HepG2 (cell line): ENCODE results near the gene UGT2B28. TPM values are rescaled to one million over a fixed set of nuclear protein-coding genes. Genes with fewer than 3 reads are reported as not detected.
"Not testable (repeated sequence)": the region's sequence is repeated elsewhere in the genome, so short reads cannot be mapped to it uniquely, and the experiment has no call there.

ENCODE experiments used
- ATAC-seq: fragments of 200-7000 bp; cut with Tn5 transposase; 3 replicates; pipeline ENCODE4 v1.9.1; 2020; ENCODE audit warnings: mild to moderate bottlenecking, moderate library complexity
- BruUV-seq: library from RNA; stranded (reverse); fragments of 400-500 nt; replicated peaks from 2 replicates; lab custom pipeline; 2021; lab: Mats Ljungman, UMichigan
- CTCF ChIA-PET: fragments of 300-600 bp; formaldehyde crosslinking; extraction: SDS; loops from one replicate; lab custom pipeline; 2021; ENCODE audit warnings: low total read pairs, inconsistent platforms, low intra/inter-chr PET ratio; lab: Yijun Ruan, JAX
- POLR2A ChIA-PET: fragments of 350-600 bp; sonication (Branson Sonifier 250); formaldehyde crosslinking; loops from one replicate; lab custom pipeline; 2020; ENCODE audit warnings: antibody characterized with exemption, inconsistent platforms; lab: Yijun Ruan, JAX
- DNase-seq: peaks from one replicate; pipeline ENCODE4 v3.0.0-alpha.2; 2015; ENCODE audit warnings: low spot score
- FAIRE-seq: peaks from 3 replicates; lab custom pipeline; 2011; peaks lifted over from hg19 to GRCh38; lab: Jason Lieb, UNC
- H2AFZ ChIP-seq: one replicate; pipeline ENCODE4 v1.6.1; 2011; ENCODE audit warnings: low read length, inconsistent platforms
- H3K27ac ChIP-seq: fragments of 300-600 bp; 3 replicates; pipeline ENCODE4 v1.8.0; 2011; ENCODE audit warnings: mixed run types, mild to moderate bottlenecking, mixed read lengths, low read length, inconsistent platforms; ENCODE audit not compliant: insufficient read depth; ENCODE audit errors: extremely low read length
- H3K27me3 ChIP-seq, 2 experiments: fragments of 200-600 bp in 1 of 2; 2 replicates in 1 of 2; 3 replicates in 1 of 2; pipeline versions ENCODE4 v1.6.0 to v1.8.0; 2011; ENCODE audit warnings: low read length in 2 of 2, mild to moderate bottlenecking in 2 of 2, moderate library complexity in 2 of 2, inconsistent platforms in 1 of 2; ENCODE audit not compliant: insufficient read depth in 2 of 2, control insufficient read depth in 1 of 2
- H3K36me3 ChIP-seq, 2 experiments: fragments of 200-600 bp in 1 of 2; replicated peaks in 1 of 2; 2 replicates in 1 of 2; 3 replicates in 1 of 2; pipeline versions ENCODE4 v1.5.1 to v1.8.0; 2011; ENCODE audit warnings: low read length in 2 of 2, inconsistent platforms in 1 of 2; ENCODE audit not compliant: insufficient read depth in 2 of 2, control insufficient read depth in 1 of 2
- H3K4me1 ChIP-seq: 2 replicates; pipeline ENCODE4 v1.5.1; 2012; ENCODE audit warnings: low read length, inconsistent platforms; ENCODE audit not compliant: insufficient read depth
- H3K4me2 ChIP-seq: 2 replicates; pipeline ENCODE4 v1.6.0; 2011; ENCODE audit warnings: low read depth, low read length, inconsistent platforms
- H3K4me3 ChIP-seq, 3 experiments: fragments of 200-600 bp in 1 of 3; sonication (generic), shearing (Covaris generic) in 1 of 3; replicated peaks in 1 of 3; 2 replicates each; pipeline ENCODE4 v1.5.1; 2011 to 2016; ENCODE audit warnings: low read length in 3 of 3, inconsistent platforms in 2 of 3, low read depth in 2 of 3, mild to moderate bottlenecking in 2 of 3, control low read depth in 1 of 3, mixed read lengths in 1 of 3; ENCODE audit not compliant: insufficient read depth in 1 of 3
- H3K79me2 ChIP-seq: one replicate; pipeline ENCODE4 v1.6.1; 2011; ENCODE audit warnings: low read length, inconsistent platforms; ENCODE audit not compliant: insufficient read depth
- H3K9ac ChIP-seq: 2 replicates; pipeline ENCODE4 v1.6.0; 2011; ENCODE audit warnings: mild to moderate bottlenecking, low read depth, low read length, inconsistent platforms; ENCODE audit not compliant: insufficient read depth
- H3K9me3 ChIP-seq: 2 replicates; pipeline ENCODE4 v1.5.1; 2012; ENCODE audit warnings: mild to moderate bottlenecking, low read length
- H4K20me1 ChIP-seq: 2 replicates; pipeline ENCODE4 v1.6.0; 2011; ENCODE audit warnings: inconsistent platforms, mild to moderate bottlenecking, low read length, moderate library complexity; ENCODE audit not compliant: insufficient read depth
- WGBS: methylation state at CpG from one replicate; pipeline ENCODE4 v1.1.6; 2017; ENCODE audit warnings: low lambda C conversion rate; 5-methylcytosine and 5-hydroxymethylcytosine counted together
- in situ Hi-C: cut with HindIII; loops from 2 replicates; pipeline ENCODE4 v1.10.0; 2017; ENCODE audit warnings: low pct_unique_long_range_greater_than_20kb; ENCODE audit not compliant: extremely low pct_ligation_motif_present
- intact Hi-C: fragments of 100-400 bp; cut with micrococcal nuclease; formaldehyde crosslinking; loops from one replicate; pipeline ENCODE4 v1.10.0; 2022; ENCODE audit not compliant: unreplicated experiment
- polyA plus RNA-seq, 8 experiments: library from polyadenylated mRNA; depleted of rRNA in 3 of 8; stranded (reverse) in 7 of 8; unstranded in 1 of 8; fragments of >200 nt; fragmentation: Illumina TruSeq in 4 of 8; extraction: Trizol in 4 of 8; gene quantifications; 2 replicates each; pipeline versions ENCODE4 v1.2.1 to v1.2.3, GENCODE V29; 2011 to 2016; ENCODE audit warnings: low read depth in 4 of 8, missing spikeins in 1 of 8, mixed read lengths in 1 of 8; ENCODE audit not compliant: insufficient read depth in 1 of 8
- total RNA-seq, 5 experiments: library from RNA; depleted of rRNA; stranded (reverse); fragments of >200 nt; fragmentation: Illumina TruSeq; extraction: Trizol; gene quantifications; 2 replicates each; pipeline ENCODE4 v1.2.3, GENCODE V29; 2016; ENCODE audit warnings: low read depth in 1 of 5

UGT2B28 gene
- total and polyA plus RNA-seq, 2 of the 13 experiments (the other 11 are each of a cell fraction or from before 2014, with no cell fraction given), result not detected

- H3K9me3 ChIP-seq, H4K20me1 ChIP-seq, H3K27ac ChIP-seq, H3K27me3 ChIP-seq, BruUV-seq, POLR2A ChIA-PET, in situ Hi-C loops, ATAC-seq, H3K9ac ChIP-seq, H3K79me2 ChIP-seq, DNase-seq, CTCF ChIA-PET, H3K4me3 ChIP-seq, FAIRE-seq, H2AFZ ChIP-seq, H3K36me3 ChIP-seq, intact Hi-C loops: not testable (repeated sequence)
- 0% methylated on average over 4 of the region's 5 CpGs for WGBS
- H3K4me1 ChIP-seq, result peaks cover 12% of the 10 kb centered on the region; the same call in 1 of the 2 replicates
- peak overlapping the region; percentile 39 for H3K4me2 ChIP-seq
Measured at GRCh38 chr4:69309549-69310076, 29.3 kb downstream of the UGT2B28 start.

DNA sequence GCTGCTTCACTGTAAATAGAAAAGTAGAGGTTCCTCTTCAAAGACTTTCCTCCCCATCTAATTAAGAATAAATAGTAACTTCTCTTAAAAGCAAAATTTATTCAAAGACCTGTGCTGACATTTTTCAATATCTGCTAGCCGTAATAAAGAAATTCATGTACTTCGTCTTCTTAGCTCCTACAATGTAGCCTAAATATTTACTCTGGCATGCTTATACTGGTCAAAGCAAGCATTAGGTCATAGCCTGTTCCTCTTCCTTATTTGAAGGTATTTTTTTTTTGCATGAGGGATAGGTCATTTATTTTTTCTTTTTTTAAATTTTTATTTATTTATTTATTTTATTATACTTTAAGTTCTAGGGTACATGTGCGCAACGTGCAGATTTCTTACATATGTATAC is 30.0 kb downstream of the UGT2B28 start:
- H3K36me3 ChIP-seq, H3K9ac ChIP-seq, BruUV-seq, H4K20me1 ChIP-seq, intact Hi-C loops, H3K4me3 ChIP-seq, H3K27ac ChIP-seq, CTCF ChIA-PET, in situ Hi-C loops, DNase-seq, H2AFZ ChIP-seq, ATAC-seq, H3K9me3 ChIP-seq, H3K27me3 ChIP-seq, FAIRE-seq, H3K79me2 ChIP-seq, POLR2A ChIA-PET: not testable (repeated sequence)
- Histone ChIP-seq H3K4me1 (peaks cover 12% of the 10 kb centered on the region; the same call in 1 of the 2 replicates), H3K4me2 (peak overlapping the region; percentile 39; the same call in 1 of the 2 replicates)
- WGBS, result 64% methylated on average over 4 of the region's 4 CpGs
